SK-N-SH treated with all-trans-retinoic acid at 6 μM for 48 hours (cell line): ENCODE measurements around the gene NEBL.

Source experiments
- ATAC-seq: fragments of 200-7000 bp; cut with Tn5 transposase; 3 replicates; pipeline ENCODE4 v1.9.1; 2020; ENCODE audit warnings: mild to moderate bottlenecking, moderate library complexity
- ARNTL ChIP-seq: fragments of 450-650 bp; formaldehyde crosslinking; IDR thresholded peaks from 2 replicates; pipeline ENCODE4 v1.5.0; 2020; ENCODE audit warnings: low read depth, mild to moderate bottlenecking, moderate library complexity, borderline replicate concordance
- BACH2 ChIP-seq: fragments of 250-450 bp; sonication (Bioruptor Pico); IDR thresholded peaks from 2 replicates; pipeline ENCODE4 v1.9.0; 2021; ENCODE audit warnings: mild to moderate bottlenecking, borderline replicate concordance
- CREB5 ChIP-seq: fragments of 250-450 bp; sonication (Bioruptor Pico); IDR thresholded peaks from 2 replicates; pipeline ENCODE4 v1.5.1; 2020; ENCODE audit warnings: low read depth, mild to moderate bottlenecking, moderate library complexity
- CSDC2 ChIP-seq: fragments of 250-450 bp; sonication (Bioruptor Pico); IDR thresholded peaks from 2 replicates; pipeline ENCODE4 v1.5.0; 2020; ENCODE audit warnings: mild to moderate bottlenecking, moderate library complexity
- CSRNP3 ChIP-seq: fragments of 250-450 bp; sonication (Bioruptor Pico); IDR thresholded peaks from 2 replicates; pipeline ENCODE4 v1.5.1; 2021; ENCODE audit warnings: mild to moderate bottlenecking, moderate library complexity
- ESRRG ChIP-seq: fragments of 250-450 bp; sonication (Bioruptor Pico); IDR thresholded peaks from 2 replicates; pipeline ENCODE4 v1.6.1; 2021; ENCODE audit warnings: mild to moderate bottlenecking
- ISL1 ChIP-seq: fragments of 250-450 bp; sonication (Bioruptor Pico); IDR thresholded peaks from 2 replicates; pipeline ENCODE4 v2.1.2; 2022; ENCODE audit warnings: mild to moderate bottlenecking, moderate library complexity
- OSR1 ChIP-seq: fragments of 250-450 bp; sonication (Bioruptor Pico); IDR thresholded peaks from 2 replicates; pipeline ENCODE4 v1.8.0; 2022; ENCODE audit warnings: moderate library complexity, mild to moderate bottlenecking, inconsistent platforms
- PATZ1 ChIP-seq: fragments of 250-450 bp; sonication (Bioruptor Pico); IDR thresholded peaks from 2 replicates; pipeline ENCODE4 v1.8.0; 2020; ENCODE audit warnings: mild to moderate bottlenecking, moderate library complexity, borderline replicate concordance
- POU6F1 ChIP-seq: fragments of 250-450 bp; sonication (Bioruptor Pico); IDR thresholded peaks from 2 replicates; pipeline ENCODE4 v1.8.0; 2021; ENCODE audit warnings: low read depth, mild to moderate bottlenecking, moderate library complexity, borderline replicate concordance
- PPARA ChIP-seq: fragments of 250-450 bp; sonication (Bioruptor Pico); IDR thresholded peaks from 2 replicates; pipeline ENCODE4 v1.5.0; 2020; ENCODE audit warnings: mild to moderate bottlenecking, borderline replicate concordance
- RARB ChIP-seq: fragments of 250-450 bp; sonication (Bioruptor Pico); IDR thresholded peaks from 2 replicates; pipeline ENCODE4 v1.8.0; 2021; ENCODE audit warnings: mild to moderate bottlenecking, moderate library complexity
- SNAI2 ChIP-seq: fragments of 250-450 bp; sonication (Bioruptor Pico); IDR thresholded peaks from 2 replicates; pipeline ENCODE4 v1.5.0; 2020; ENCODE audit warnings: mild to moderate bottlenecking, moderate library complexity
- TCF4 ChIP-seq: fragments of 250-450 bp; sonication (Bioruptor Pico); IDR thresholded peaks from 2 replicates; pipeline ENCODE4 v1.8.0; 2021; ENCODE audit warnings: mild to moderate bottlenecking, moderate library complexity, borderline replicate concordance
- TOX ChIP-seq: fragments of 250-450 bp; sonication (Bioruptor Pico); IDR thresholded peaks from 2 replicates; pipeline ENCODE4 v1.8.0; 2021; ENCODE audit warnings: mild to moderate bottlenecking, moderate library complexity, borderline replicate concordance
- ZC3H10 ChIP-seq: fragments of 250-450 bp; sonication (Bioruptor Pico); IDR thresholded peaks from 2 replicates; pipeline ENCODE4 v1.5.1; 2021; ENCODE audit warnings: mild to moderate bottlenecking, moderate library complexity
- ZFP3 ChIP-seq: fragments of 250-450 bp; sonication (Bioruptor Pico); IDR thresholded peaks from 2 replicates; pipeline ENCODE4 v1.5.0; 2020; ENCODE audit warnings: mild to moderate bottlenecking, moderate library complexity
- ZFP30 ChIP-seq: fragments of 450-650 bp; formaldehyde crosslinking; IDR thresholded peaks from 2 replicates; pipeline ENCODE4 v1.5.0; 2022; ENCODE audit warnings: mild to moderate bottlenecking, moderate library complexity
- ZNF565 ChIP-seq: fragments of 450-650 bp; formaldehyde crosslinking; conservative IDR thresholded peaks from 2 replicates; pipeline ENCODE4 v1.5.0; 2020; ENCODE audit warnings: low read depth, mild to moderate bottlenecking, moderate library complexity
- ZNF70 ChIP-seq: fragments of 450-650 bp; formaldehyde crosslinking; IDR thresholded peaks from 2 replicates; pipeline ENCODE4 v1.5.0; 2020; ENCODE audit warnings: mild to moderate bottlenecking, moderate library complexity
- ZNF8 ChIP-seq: fragments of 450-650 bp; formaldehyde crosslinking; IDR thresholded peaks from 2 replicates; pipeline ENCODE4 v1.5.0; 2020; ENCODE audit warnings: mild to moderate bottlenecking, moderate library complexity

Gene NEBL

GRCh38 chr10:20847512-20847911, 49.6 kb downstream of the NEBL start:
- TF ChIP-seq OSR1 (CRISPR knock-in tag) (no peak), ESRRG (CRISPR knock-in tag) (no peak), CSDC2 (CRISPR knock-in tag) (no peak), TCF4 (CRISPR knock-in tag) (no peak), TOX (no peak), SNAI2 (CRISPR knock-in tag) (no peak), POU6F1 (no peak), ZNF8 (CRISPR knock-in tag) (no peak), ZNF565 (CRISPR knock-in tag) (no peak), ZNF70 (no peak)
- no peak for ATAC-seq

- ATAC-seq, result no peak
- no peak for TF ChIP-seq PATZ1 (CRISPR knock-in tag)
- no peak for TF ChIP-seq OSR1 (CRISPR knock-in tag)
- no peak for TF ChIP-seq ZC3H10
- TF ChIP-seq CREB5, result no peak
- no peak for TF ChIP-seq ZNF8 (CRISPR knock-in tag)
- no peak for TF ChIP-seq ZFP3
These were observed 50.8 kb downstream of the NEBL start for GRCh38 chr10:20846263-20846662.

- TF ChIP-seq ZC3H10 (no peak), ZNF565 (CRISPR knock-in tag) (no peak), PATZ1 (CRISPR knock-in tag) (no peak), POU6F1 (no peak), ZNF70 (no peak), CSRNP3 (CRISPR knock-in tag) (no peak), ESRRG (CRISPR knock-in tag) (no peak), SNAI2 (CRISPR knock-in tag) (no peak), RARB (CRISPR knock-in tag) (no peak), CREB5 (no peak), ZFP30 (CRISPR knock-in tag) (no peak), OSR1 (CRISPR knock-in tag) (no peak), PPARA (CRISPR knock-in tag) (no peak), ARNTL (no peak), CSDC2 (CRISPR knock-in tag) (no peak), ISL1 (CRISPR knock-in tag) (no peak), BACH2 (no peak), TOX (no peak), ZNF8 (CRISPR knock-in tag) (no peak), ZFP3 (no peak)
- no peak for ATAC-seq
These were observed 55.7 kb downstream of the NEBL start for GRCh38 chr10:20841419-20841818.
